ENCODE measurements around the gene RNF224. TPM values are rescaled to one million over a fixed set of nuclear protein-coding genes. Genes with fewer than 3 reads are reported as not detected.

The RNF224 gene
- total RNA-seq, 1 experiment from 2014 or later: 1.2 TPM

- H3K9me3 ChIP-seq (ENCODE audit: low read length): no peaks in the 10 kb centered on the region
- no peaks in the 10 kb centered on the region for H3K27me3 ChIP-seq (ENCODE audit: low read length)
- ChIA-PET CTCF (no interaction called here), POLR2A (ENCODE audit: unreplicated experiment) (no interaction called here)
- intact Hi-C loops (cut with micrococcal nuclease): no loop called here
- no peak for DNase-seq
- peaks cover 29% of the 10 kb centered on the region for H3K79me2 ChIP-seq (ENCODE audit: low read length)
- peaks cover 31% of the 10 kb centered on the region for H3K4me1 ChIP-seq (ENCODE audit: insufficient read depth, low read length)
- BruUV-seq (replicated peaks): no TSS peak
- no peak overlapping the region for H3K9ac ChIP-seq (ENCODE audit: low read length)
- no peak overlapping the region for H3K4me2 ChIP-seq (ENCODE audit: low read length)
- peaks cover 11% of the 10 kb centered on the region for H4K20me1 ChIP-seq (ENCODE audit: low read length)
- ATAC-seq: no peak
- H3K36me3 ChIP-seq (ENCODE audit: low read depth, low read length): no peaks in the 10 kb centered on the region
- no peak overlapping the region for H3K4me3 ChIP-seq (ENCODE audit: low read length)
- H2AFZ ChIP-seq (ENCODE audit: low read length): no peak overlapping the region
- no peaks in the 10 kb centered on the region for H3K9me2 ChIP-seq (replicated peaks; ENCODE audit: low read length)
- no peak for TF ChIP-seq EZH2 (IDR thresholded peaks at IDR 0.05; ENCODE audit: low read length, unreplicated experiment)
- no peak for TF ChIP-seq CTCF (conservative IDR thresholded peaks at IDR 0.05; ENCODE audit: low read depth, low read length)
- no peak for TF ChIP-seq EZH2phosphoT487 (IDR thresholded peaks at IDR 0.05; ENCODE audit: borderline replicate concordance, low read length)
- H3K27ac ChIP-seq (ENCODE audit: low read length): no peak overlapping the region
- no peaks in the 10 kb centered on the region for H3F3A ChIP-seq (ENCODE audit: low read length, unreplicated experiment)
These were observed 34.9 kb upstream of the RNF224 start for GRCh38 chr9:137192448-137192780.

- Histone ChIP-seq H3F3A (ENCODE audit: low read length, unreplicated experiment) (no peaks in the 10 kb centered on the region), H3K36me3 (ENCODE audit: low read depth, low read length) (no peaks in the 10 kb centered on the region), H3K27me3 (ENCODE audit: low read length) (no peaks in the 10 kb centered on the region), H3K79me2 (ENCODE audit: low read length) (peaks cover 29% of the 10 kb centered on the region), H4K20me1 (ENCODE audit: low read length) (peaks cover 11% of the 10 kb centered on the region), H3K9me2 (replicated peaks; ENCODE audit: low read length) (no peaks in the 10 kb centered on the region), H3K27ac (ENCODE audit: low read length) (no peak overlapping the region), H2AFZ (ENCODE audit: low read length) (no peak overlapping the region), H3K9me3 (ENCODE audit: low read length) (no peaks in the 10 kb centered on the region), H3K4me3 (ENCODE audit: low read length) (no peak overlapping the region), H3K4me2 (ENCODE audit: low read length) (no peak overlapping the region), H3K9ac (ENCODE audit: low read length) (no peak overlapping the region), H3K4me1 (ENCODE audit: insufficient read depth, low read length) (peaks cover 34% of the 10 kb centered on the region)
- BruUV-seq (replicated peaks): no TSS peak
- DNase-seq (no peak), ATAC-seq (no peak)
- TF ChIP-seq EZH2 (IDR thresholded peaks at IDR 0.05; ENCODE audit: low read length, unreplicated experiment) (no peak), CTCF (conservative IDR thresholded peaks at IDR 0.05; ENCODE audit: low read depth, low read length) (no peak), EZH2phosphoT487 (IDR thresholded peaks at IDR 0.05; ENCODE audit: borderline replicate concordance, low read length) (no peak)
- intact Hi-C loops (cut with micrococcal nuclease): no loop called here
- ChIA-PET CTCF (no interaction called here), POLR2A (ENCODE audit: unreplicated experiment) (no interaction called here)
These were observed 34.4 kb upstream of the RNF224 start for GRCh38 chr9:137192859-137193258.

GRCh38 chr9:137193771-137194170 lies 33.5 kb upstream of the RNF224 start:
- peaks cover 26% of the 10 kb centered on the region for H3K79me2 ChIP-seq (ENCODE audit: low read length)
- no peaks in the 10 kb centered on the region for H3K9me3 ChIP-seq (ENCODE audit: low read length)
- DNase-seq: no peak
- TF ChIP-seq EZH2 (IDR thresholded peaks at IDR 0.05; ENCODE audit: low read length, unreplicated experiment) (no peak), CTCF (conservative IDR thresholded peaks at IDR 0.05; ENCODE audit: low read depth, low read length) (no peak), EZH2phosphoT487 (IDR thresholded peaks at IDR 0.05; ENCODE audit: borderline replicate concordance, low read length) (no peak)
- no peak overlapping the region for H3K9ac ChIP-seq (ENCODE audit: low read length)
- CTCF ChIA-PET: no interaction called here
- no peaks in the 10 kb centered on the region for H3K27me3 ChIP-seq (ENCODE audit: low read length)
- no peak for ATAC-seq
- H2AFZ ChIP-seq (ENCODE audit: low read length): no peak overlapping the region
- no peaks in the 10 kb centered on the region for H3K36me3 ChIP-seq (ENCODE audit: low read depth, low read length)
- no peaks in the 10 kb centered on the region for H3F3A ChIP-seq (ENCODE audit: low read length, unreplicated experiment)
- no TSS peak for BruUV-seq (replicated peaks)
- H4K20me1 ChIP-seq (ENCODE audit: low read length): peaks cover 17% of the 10 kb centered on the region
- POLR2A ChIA-PET (ENCODE audit: unreplicated experiment): no interaction called here
- no peak overlapping the region for H3K27ac ChIP-seq (ENCODE audit: low read length)
- H3K4me2 ChIP-seq (ENCODE audit: low read length): no peak overlapping the region
- intact Hi-C loops (cut with micrococcal nuclease): no loop called here
- no peaks in the 10 kb centered on the region for H3K9me2 ChIP-seq (replicated peaks; ENCODE audit: low read length)
- H3K4me3 ChIP-seq (ENCODE audit: low read length): no peak overlapping the region
- H3K4me1 ChIP-seq (ENCODE audit: insufficient read depth, low read length): peaks cover 43% of the 10 kb centered on the region

All from PC-3 (cell line).